Measurements from ENCODE around the gene TRIM24. TPM values are rescaled to one million over a fixed set of nuclear protein-coding genes. Genes with fewer than 3 reads are reported as not detected.

Gene TRIM24
- total RNA-seq = 3.4 and 11.7 TPM in 2 replicates

GRCh38 chr7:138460176-138460648 is at the start of gene TRIM24:
TSS of gene TRIM24 (plus strand) at chr7:138460259. CDS start at chr7:138460549, 290 bp downstream.

Other genes starting within 250 kb of the TRIM24 start
- gene SVOPL, start 241.1 kb downstream of the TRIM24 start, total RNA-seq = 0.78 TPM in 1 of 2 replicates, not detected in the other

Measured in nasal cavity respiratory epithelium epithelial cell of viscerocranial mucosa (primary cell).